K562 (cell line): ENCODE results near the gene ARHGAP22. TPM values are rescaled to one million over a fixed set of nuclear protein-coding genes. Genes with fewer than 3 reads are reported as not detected.
"Not testable (repeated sequence)": the region's sequence is repeated elsewhere in the genome, so short reads cannot be mapped to it uniquely, and the experiment has no call there.

Experiments used
- ATAC-seq: fragments of 200-7000 bp; cut with Tn5 transposase; 3 replicates; pipeline ENCODE4 v1.9.1; 2020; ENCODE audit warnings: moderate library complexity
- BruUV-seq: library from RNA; stranded (reverse); fragments of 400-500 nt; replicated peaks from 2 replicates; lab custom pipeline; 2021; lab: Mats Ljungman, UMichigan
- CTCF ChIA-PET: fragments of 300-600 bp; formaldehyde crosslinking; extraction: SDS; loops from one replicate; lab custom pipeline; 2021; ENCODE audit warnings: low intra/inter-chr PET ratio; lab: Yijun Ruan, JAX
- POLR2A ChIA-PET: fragments of 300-600, 350-650 bp; sonication (Branson Sonifier 250); formaldehyde crosslinking; extraction: SDS; loops from one replicate; lab custom pipeline; 2021; ENCODE audit warnings: antibody characterized with exemption, inconsistent platforms; lab: Yijun Ruan, JAX
- DNase-seq, 4 experiments: peaks; one replicate each; pipeline versions ENCODE4 v3.0.0 to v3.0.0-alpha.2; 2011 to 2018; ENCODE audit warnings: low spot score in 3 of 4, mixed read lengths in 3 of 4; ENCODE audit errors: extremely low read depth in 1 of 4
- FAIRE-seq: peaks from 2 replicates; lab custom pipeline; 2011; peaks lifted over from hg19 to GRCh38; lab: Jason Lieb, UNC
- H2AFZ ChIP-seq: 2 replicates; pipeline ENCODE4 v1.6.0; 2011; ENCODE audit warnings: low read depth, low read length, control low read depth, inconsistent platforms
- H3K27ac ChIP-seq: fragments of 200-600 bp; 3 replicates; pipeline ENCODE4 v1.8.0; 2011; ENCODE audit warnings: low read depth, mild to moderate bottlenecking, control low read depth, inconsistent platforms, low read length, moderate library complexity, mixed read lengths; ENCODE audit errors: extremely low read depth
- H3K27me3 ChIP-seq, 2 experiments: fragments of 300-600 bp in 1 of 2; 2 replicates in 1 of 2; 3 replicates in 1 of 2; pipeline versions ENCODE4 v1.6.0 to v1.8.0; 2011; ENCODE audit warnings: inconsistent platforms in 2 of 2, low read length in 2 of 2, mild to moderate bottlenecking in 1 of 2, mixed read lengths in 1 of 2, moderate library complexity in 1 of 2; ENCODE audit not compliant: control insufficient read depth in 2 of 2, insufficient read depth in 2 of 2
- H3K36me3 ChIP-seq: fragments of 300-600 bp; 3 replicates; pipeline ENCODE4 v1.8.0; 2011; ENCODE audit warnings: mild to moderate bottlenecking, low read length, inconsistent platforms; ENCODE audit not compliant: control insufficient read depth, insufficient read depth
- H3K4me1 ChIP-seq, 2 experiments: fragments of 200-600 bp in 1 of 2; replicated peaks in 1 of 2; 2 replicates in 1 of 2; 3 replicates in 1 of 2; pipeline versions ENCODE4 v1.5.1 to v1.8.0; 2011; ENCODE audit warnings: inconsistent platforms in 2 of 2, low read length in 2 of 2, mild to moderate bottlenecking in 1 of 2, mixed read lengths in 1 of 2, moderate library complexity in 1 of 2; ENCODE audit not compliant: control insufficient read depth in 2 of 2, insufficient read depth in 2 of 2
- H3K4me2 ChIP-seq: 2 replicates; pipeline ENCODE4 v1.6.1; 2011; ENCODE audit warnings: low read length, control low read depth, inconsistent platforms, mixed read lengths; ENCODE audit not compliant: insufficient read depth
- H3K4me3 ChIP-seq: fragments of 200-600 bp; sonication (generic), shearing (Covaris generic); 2 replicates; pipeline ENCODE4 v1.5.1; 2016; ENCODE audit warnings: control low read depth, inconsistent platforms
- H3K79me2 ChIP-seq: fragments of 200-600 bp; 3 replicates; pipeline ENCODE4 v1.8.0; 2011; ENCODE audit warnings: low read length, inconsistent platforms; ENCODE audit not compliant: control insufficient read depth, insufficient read depth
- H3K9ac ChIP-seq, 2 experiments: 2 replicates each; pipeline versions ENCODE4 v1.6.0 to v1.6.1; 2011; ENCODE audit warnings: low read depth in 2 of 2, low read length in 2 of 2, control low read depth in 1 of 2, inconsistent platforms in 1 of 2, mild to moderate bottlenecking in 1 of 2, mixed read lengths in 1 of 2; ENCODE audit not compliant: insufficient read depth in 1 of 2
- H3K9me1 ChIP-seq: one replicate; pipeline ENCODE4 v1.6.0; 2011; ENCODE audit warnings: inconsistent platforms, mild to moderate bottlenecking, low read length, moderate library complexity; ENCODE audit not compliant: control insufficient read depth, insufficient read depth
- H3K9me3 ChIP-seq: replicated peaks from 2 replicates; pipeline ENCODE4 v1.5.1; 2011; ENCODE audit warnings: low read depth, low read length, inconsistent platforms; ENCODE audit not compliant: control insufficient read depth, insufficient read depth
- H4K20me1 ChIP-seq: replicated peaks from 2 replicates; pipeline ENCODE4 v1.6.1; 2011; ENCODE audit warnings: low read length, inconsistent platforms, mixed read lengths; ENCODE audit not compliant: control insufficient read depth, insufficient read depth
- CBX3 ChIP-seq, 2 experiments: IDR thresholded peaks; 1 replicate in 1 of 2; 2 replicates in 1 of 2; pipeline ENCODE4 v1.6.1; 2012; ENCODE audit warnings: inconsistent platforms in 2 of 2, low read length in 2 of 2, borderline replicate concordance in 1 of 2, control low read depth in 1 of 2
- TRIM28 ChIP-seq: fragments of 450-650 bp; IDR thresholded peaks from 2 replicates; pipeline ENCODE4 v1.6.1; 2017
- ZNF280A ChIP-seq: fragments of 450-650 bp; IDR thresholded peaks from 2 replicates; pipeline ENCODE4 v1.6.1; 2018; ENCODE audit warnings: mild to moderate bottlenecking, low read depth; ENCODE audit not compliant: partially characterized antibody
- ZNF354B ChIP-seq: fragments of 250-450 bp; sonication (Bioruptor Pico); IDR thresholded peaks from 2 replicates; pipeline ENCODE4 v1.4.0; 2020
- ZNF507 ChIP-seq: conservative IDR thresholded peaks from 2 replicates; pipeline ENCODE4 v1.6.1; 2017; ENCODE audit warnings: missing genetic modification characterization, missing compliant biosample characterization
- WGBS: fragments of 100-300 bp; shearing (Covaris generic); methylation state at CpG from one replicate; pipeline ENCODE4 v1.1.6; 2016; ENCODE audit warnings: low coverage, mixed read lengths; ENCODE audit not compliant: insufficient coverage; ENCODE audit errors: missing lambda C conversion rate; 5-methylcytosine and 5-hydroxymethylcytosine counted together
- in situ Hi-C: fragments of 300-500 bp; cut with MboI; formaldehyde crosslinking; loops from 4 replicates; pipeline ENCODE4 v1.15.0; 2018; ENCODE audit warnings: inconsistent platforms, mixed read lengths
- intact Hi-C: fragments of 100-400 bp; cut with micrococcal nuclease; formaldehyde crosslinking; loops from 2 replicates; pipeline ENCODE4 v1.14.2; 2022
- polyA plus RNA-seq, 8 experiments: library from polyadenylated mRNA; depleted of rRNA in 4 of 8; stranded (reverse) in 5 of 8; unstranded in 3 of 8; fragments of >200 nt; fragmentation: Nextera tagmentation in 2 of 8; fragmentation: Illumina TruSeq in 1 of 8; extraction: Ambion mirVana in 2 of 8; extraction: Trizol in 1 of 8; gene quantifications; 2 replicates each; pipeline versions ENCODE4 v1.2.1 to v1.2.3, GENCODE V29; 2011 to 2014; ENCODE audit warnings: inconsistent platforms in 1 of 8, missing spikeins in 1 of 8
- total RNA-seq, 7 experiments: library from RNA; depleted of rRNA in 6 of 7; stranded (reverse); fragments of >200 nt in 6 of 7; fragmentation: Illumina TruSeq in 2 of 7; extraction: Trizol in 2 of 7; gene quantifications; 2 replicates each; pipeline versions ENCODE4 v1.2.1 to v1.2.3, GENCODE V29; 2011 to 2021; ENCODE audit warnings: low replicate concordance in 1 of 7

ARHGAP22 gene
- total and polyA plus RNA-seq, 9 of the 15 experiments (the other 6 are each of a cell fraction or from before 2014, with no cell fraction given) = 1.3 to 28.1 (median 12.7) TPM

GRCh38 chr10:48641099-48641690, 36.3 kb upstream of the ARHGAP22 start:
- H3K9ac ChIP-seq, FAIRE-seq, H3K4me2 ChIP-seq, H3K36me3 ChIP-seq, DNase-seq, CTCF ChIA-PET, H3K79me2 ChIP-seq, H3K27ac ChIP-seq, ATAC-seq, in situ Hi-C loops, intact Hi-C loops, BruUV-seq, H4K20me1 ChIP-seq, POLR2A ChIA-PET, H3K9me1 ChIP-seq, H2AFZ ChIP-seq, H3K9me3 ChIP-seq, H3K4me1 ChIP-seq, H3K4me3 ChIP-seq, H3K27me3 ChIP-seq: not testable (repeated sequence)
- TF ChIP-seq ZNF354B (peak; percentile 96), ZNF280A (peak; percentile 54), CBX3 (IDR thresholded peaks at IDR 0.05; ENCODE audit: borderline replicate concordance in 1 of 2, low read length in 2 of 2) (0 out of 3 replicates have a peak, but pooled peaks of 1 of the 2 experiments have one; percentile 39), TRIM28 (peak; percentile 34; the same call in 1 of the 2 replicates), ZNF507 (tag) (peak; percentile 100)
- 1% methylated on average over 4 of the region's 4 CpGs for WGBS
